Measurements from ENCODE around the gene SLC1A2. TPM values are rescaled to one million over a fixed set of nuclear protein-coding genes. Genes with fewer than 3 reads are reported as not detected.

Gene SLC1A2
- total RNA-seq, 1 experiment from 2014 or later: 0.50 TPM

DNA sequence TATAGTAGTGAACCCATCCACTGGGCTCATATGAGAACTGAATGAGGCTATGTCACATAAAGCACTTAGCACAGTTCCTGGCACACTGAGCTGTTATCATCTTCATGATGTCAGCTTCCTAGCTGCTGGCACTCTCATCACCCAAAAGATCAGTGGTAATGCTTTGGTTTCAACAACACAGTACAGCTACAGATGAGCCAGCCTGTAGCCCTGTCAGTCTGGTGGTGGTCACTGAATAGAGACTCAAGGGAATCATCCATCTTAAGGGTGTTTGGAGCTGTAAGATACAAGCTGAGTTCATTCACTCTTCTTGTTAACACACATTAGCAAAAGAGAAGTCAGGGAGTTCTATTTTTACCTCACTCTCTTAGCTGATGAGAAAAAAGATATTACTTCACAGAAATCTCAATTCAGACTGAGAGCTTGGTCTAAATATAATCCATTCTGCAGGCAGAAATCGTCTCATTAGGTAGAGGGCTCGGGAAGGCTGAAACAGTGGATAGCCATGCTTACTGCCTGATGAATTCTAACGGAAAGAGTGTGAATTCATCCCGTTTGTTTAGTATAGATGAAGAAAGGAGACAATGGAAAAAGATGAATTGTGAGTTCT is 6.3 kb upstream of the SLC1A2 start:
- no peak overlapping the region for H3K27ac Mint-ChIP-seq
- H3K4me1 Mint-ChIP-seq: peaks cover 6% of the 10 kb centered on the region
- ChIA-PET POLR2A (no interaction called here), CTCF (no interaction called here)
- H3K9me3 Mint-ChIP-seq: no peaks in the 10 kb centered on the region
- H3K4me3 Mint-ChIP-seq: no peak overlapping the region
- TF ChIP-seq, protein P1, sequence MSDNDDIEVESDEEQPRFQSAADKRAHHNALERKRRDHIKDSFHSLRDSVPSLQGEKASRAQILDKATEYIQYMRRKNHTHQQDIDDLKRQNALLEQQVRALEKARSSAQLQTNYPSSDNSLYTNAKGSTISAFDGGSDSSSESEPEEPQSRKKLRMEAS (CRISPR knock-in tag; IDR thresholded peaks at IDR 0.05): no peak
- TF ChIP-seq GTF2I (CRISPR knock-in tag; conservative IDR thresholded peaks at IDR 0.05) (no peak), CBFB (CRISPR knock-in tag; IDR thresholded peaks at IDR 0.05; ENCODE audit: low read depth) (no peak), NR1H2 (CRISPR knock-in tag; IDR thresholded peaks at IDR 0.05) (no peak), HMGA2 (CRISPR knock-in tag; IDR thresholded peaks at IDR 0.05) (no peak), MXD4 (CRISPR knock-in tag; IDR thresholded peaks at IDR 0.05; ENCODE audit: borderline replicate concordance) (no peak), FOXJ3 (CRISPR knock-in tag; IDR thresholded peaks at IDR 0.05; ENCODE audit: borderline replicate concordance) (no peak), TEAD1 (CRISPR knock-in tag; IDR thresholded peaks at IDR 0.05) (no peak)
- TF ChIP-seq, protein P2, sequence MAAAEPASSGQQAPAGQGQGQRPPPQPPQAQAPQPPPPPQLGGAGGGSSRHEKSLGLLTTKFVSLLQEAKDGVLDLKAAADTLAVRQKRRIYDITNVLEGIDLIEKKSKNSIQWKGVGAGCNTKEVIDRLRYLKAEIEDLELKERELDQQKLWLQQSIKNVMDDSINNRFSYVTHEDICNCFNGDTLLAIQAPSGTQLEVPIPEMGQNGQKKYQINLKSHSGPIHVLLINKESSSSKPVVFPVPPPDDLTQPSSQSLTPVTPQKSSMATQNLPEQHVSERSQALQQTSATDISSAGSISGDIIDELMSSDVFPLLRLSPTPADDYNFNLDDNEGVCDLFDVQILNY (CRISPR knock-in tag; IDR thresholded peaks at IDR 0.05): no peak
- TF ChIP-seq, protein P3, sequence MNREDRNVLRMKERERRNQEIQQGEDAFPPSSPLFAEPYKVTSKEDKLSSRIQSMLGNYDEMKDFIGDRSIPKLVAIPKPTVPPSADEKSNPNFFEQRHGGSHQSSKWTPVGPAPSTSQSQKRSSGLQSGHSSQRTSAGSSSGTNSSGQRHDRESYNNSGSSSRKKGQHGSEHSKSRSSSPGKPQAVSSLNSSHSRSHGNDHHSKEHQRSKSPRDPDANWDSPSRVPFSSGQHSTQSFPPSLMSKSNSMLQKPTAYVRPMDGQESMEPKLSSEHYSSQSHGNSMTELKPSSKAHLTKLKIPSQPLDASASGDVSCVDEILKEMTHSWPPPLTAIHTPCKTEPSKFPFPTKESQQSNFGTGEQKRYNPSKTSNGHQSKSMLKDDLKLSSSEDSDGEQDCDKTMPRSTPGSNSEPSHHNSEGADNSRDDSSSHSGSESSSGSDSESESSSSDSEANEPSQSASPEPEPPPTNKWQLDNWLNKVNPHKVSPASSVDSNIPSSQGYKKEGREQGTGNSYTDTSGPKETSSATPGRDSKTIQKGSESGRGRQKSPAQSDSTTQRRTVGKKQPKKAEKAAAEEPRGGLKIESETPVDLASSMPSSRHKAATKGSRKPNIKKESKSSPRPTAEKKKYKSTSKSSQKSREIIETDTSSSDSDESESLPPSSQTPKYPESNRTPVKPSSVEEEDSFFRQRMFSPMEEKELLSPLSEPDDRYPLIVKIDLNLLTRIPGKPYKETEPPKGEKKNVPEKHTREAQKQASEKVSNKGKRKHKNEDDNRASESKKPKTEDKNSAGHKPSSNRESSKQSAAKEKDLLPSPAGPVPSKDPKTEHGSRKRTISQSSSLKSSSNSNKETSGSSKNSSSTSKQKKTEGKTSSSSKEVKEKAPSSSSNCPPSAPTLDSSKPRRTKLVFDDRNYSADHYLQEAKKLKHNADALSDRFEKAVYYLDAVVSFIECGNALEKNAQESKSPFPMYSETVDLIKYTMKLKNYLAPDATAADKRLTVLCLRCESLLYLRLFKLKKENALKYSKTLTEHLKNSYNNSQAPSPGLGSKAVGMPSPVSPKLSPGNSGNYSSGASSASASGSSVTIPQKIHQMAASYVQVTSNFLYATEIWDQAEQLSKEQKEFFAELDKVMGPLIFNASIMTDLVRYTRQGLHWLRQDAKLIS (CRISPR knock-in tag; IDR thresholded peaks at IDR 0.05; ENCODE audit: borderline replicate concordance): no peak
- TF ChIP-seq, protein P4, sequence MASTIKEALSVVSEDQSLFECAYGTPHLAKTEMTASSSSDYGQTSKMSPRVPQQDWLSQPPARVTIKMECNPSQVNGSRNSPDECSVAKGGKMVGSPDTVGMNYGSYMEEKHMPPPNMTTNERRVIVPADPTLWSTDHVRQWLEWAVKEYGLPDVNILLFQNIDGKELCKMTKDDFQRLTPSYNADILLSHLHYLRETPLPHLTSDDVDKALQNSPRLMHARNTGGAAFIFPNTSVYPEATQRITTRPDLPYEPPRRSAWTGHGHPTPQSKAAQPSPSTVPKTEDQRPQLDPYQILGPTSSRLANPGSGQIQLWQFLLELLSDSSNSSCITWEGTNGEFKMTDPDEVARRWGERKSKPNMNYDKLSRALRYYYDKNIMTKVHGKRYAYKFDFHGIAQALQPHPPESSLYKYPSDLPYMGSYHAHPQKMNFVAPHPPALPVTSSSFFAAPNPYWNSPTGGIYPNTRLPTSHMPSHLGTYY (CRISPR knock-in tag; IDR thresholded peaks at IDR 0.05): no peak
- no peak for DNase-seq (ENCODE audit: low spot score)
- no peaks in the 10 kb centered on the region for H3K36me3 Mint-ChIP-seq
- ATAC-seq: no peak
- H3K27me3 Mint-ChIP-seq (ENCODE audit: low read depth): peaks cover 79% of the 10 kb centered on the region

DNA sequence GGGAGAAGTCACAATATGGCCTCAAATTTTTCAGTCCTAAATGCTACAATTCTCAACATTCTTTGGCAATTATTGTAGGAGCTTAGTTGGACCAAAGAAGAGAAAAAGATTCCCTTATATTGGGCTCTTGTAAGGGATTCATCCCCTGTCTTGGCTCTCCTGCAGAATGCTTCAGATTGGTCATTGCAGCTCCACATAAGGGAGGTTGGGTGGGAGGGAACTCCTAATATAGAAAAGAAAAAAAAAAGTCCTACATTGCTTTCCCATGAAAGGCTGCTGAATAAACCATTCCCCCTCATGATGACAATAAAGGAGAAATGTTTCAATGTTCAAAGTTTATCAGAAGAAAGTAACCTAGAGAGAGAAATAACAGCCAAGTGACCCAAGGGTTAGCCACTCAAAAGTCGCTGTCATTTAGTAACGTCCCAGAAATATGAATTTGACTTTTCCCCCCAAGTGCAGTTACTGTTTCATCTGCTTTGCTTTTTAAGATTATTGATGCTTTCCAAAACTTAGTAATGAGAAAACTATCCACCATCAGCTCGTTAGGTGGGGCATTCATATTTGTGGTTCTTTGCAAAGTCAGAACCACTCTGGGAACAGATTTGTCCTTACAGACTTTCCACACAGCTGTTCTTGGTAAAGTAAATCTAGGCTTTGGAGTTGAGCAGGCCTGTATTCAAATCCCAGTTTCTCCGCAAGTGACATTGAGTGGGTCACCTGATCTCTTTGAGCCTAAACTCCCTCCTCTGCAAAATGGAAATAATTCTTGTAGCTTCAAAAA is 5.0 kb upstream of the SLC1A2 start:
- no peak for DNase-seq (ENCODE audit: low spot score)
- Mint-ChIP-seq H3K27ac (no peak overlapping the region), H3K4me1 (peaks cover 12% of the 10 kb centered on the region), H3K36me3 (no peaks in the 10 kb centered on the region), H3K4me3 (no peak overlapping the region), H3K9me3 (no peaks in the 10 kb centered on the region), H3K27me3 (ENCODE audit: low read depth) (peaks cover 91% of the 10 kb centered on the region)
- ChIA-PET CTCF (interaction anchor here (0.6 kb wide), 1 partner anchor 783 kb away, joined by 3 read pairs; no protein-coding TSS in a partner anchor), POLR2A (no interaction called here)
- no peak for ATAC-seq
- TF ChIP-seq ZMAT4 (CRISPR knock-in tag; IDR thresholded peaks at IDR 0.05): no peak
- TF ChIP-seq ATF2 (CRISPR knock-in tag; IDR thresholded peaks at IDR 0.05; ENCODE audit: borderline replicate concordance, low read depth): no peak
- TF ChIP-seq, protein P5, sequence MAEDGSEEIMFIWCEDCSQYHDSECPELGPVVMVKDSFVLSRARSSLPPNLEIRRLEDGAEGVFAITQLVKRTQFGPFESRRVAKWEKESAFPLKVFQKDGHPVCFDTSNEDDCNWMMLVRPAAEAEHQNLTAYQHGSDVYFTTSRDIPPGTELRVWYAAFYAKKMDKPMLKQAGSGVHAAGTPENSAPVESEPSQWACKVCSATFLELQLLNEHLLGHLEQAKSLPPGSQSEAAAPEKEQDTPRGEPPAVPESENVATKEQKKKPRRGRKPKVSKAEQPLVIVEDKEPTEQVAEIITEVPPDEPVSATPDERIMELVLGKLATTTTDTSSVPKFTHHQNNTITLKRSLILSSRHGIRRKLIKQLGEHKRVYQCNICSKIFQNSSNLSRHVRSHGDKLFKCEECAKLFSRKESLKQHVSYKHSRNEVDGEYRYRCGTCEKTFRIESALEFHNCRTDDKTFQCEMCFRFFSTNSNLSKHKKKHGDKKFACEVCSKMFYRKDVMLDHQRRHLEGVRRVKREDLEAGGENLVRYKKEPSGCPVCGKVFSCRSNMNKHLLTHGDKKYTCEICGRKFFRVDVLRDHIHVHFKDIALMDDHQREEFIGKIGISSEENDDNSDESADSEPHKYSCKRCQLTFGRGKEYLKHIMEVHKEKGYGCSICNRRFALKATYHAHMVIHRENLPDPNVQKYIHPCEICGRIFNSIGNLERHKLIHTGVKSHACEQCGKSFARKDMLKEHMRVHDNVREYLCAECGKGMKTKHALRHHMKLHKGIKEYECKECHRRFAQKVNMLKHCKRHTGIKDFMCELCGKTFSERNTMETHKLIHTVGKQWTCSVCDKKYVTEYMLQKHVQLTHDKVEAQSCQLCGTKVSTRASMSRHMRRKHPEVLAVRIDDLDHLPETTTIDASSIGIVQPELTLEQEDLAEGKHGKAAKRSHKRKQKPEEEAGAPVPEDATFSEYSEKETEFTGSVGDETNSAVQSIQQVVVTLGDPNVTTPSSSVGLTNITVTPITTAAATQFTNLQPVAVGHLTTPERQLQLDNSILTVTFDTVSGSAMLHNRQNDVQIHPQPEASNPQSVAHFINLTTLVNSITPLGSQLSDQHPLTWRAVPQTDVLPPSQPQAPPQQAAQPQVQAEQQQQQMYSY (CRISPR knock-in tag; IDR thresholded peaks at IDR 0.05): no peak
- TF ChIP-seq, protein P2 (CRISPR knock-in tag; IDR thresholded peaks at IDR 0.05): no peak
- no peak for TF ChIP-seq ZNF232 (CRISPR knock-in tag; IDR thresholded peaks at IDR 0.05)
- no peak for TF ChIP-seq ATF6 (CRISPR knock-in tag; IDR thresholded peaks at IDR 0.05)
